Natural killer cell (primary cell): ENCODE measurements around the gene CDK4. TPM values are rescaled to one million over a fixed set of nuclear protein-coding genes. Genes with fewer than 3 reads are reported as not detected.
A peak's percentile ranks its signal among the peaks of the same experiment; 100 is the strongest.

ENCODE experiments used
- ATAC-seq, 3 donors: fragments of 150-1000 bp in 2 of 3; fragments of 200-7000 bp in 1 of 3; cut with Tn5 transposase; 1 replicate in 1 of 3; 2 replicates in 2 of 3; pipeline ENCODE4 v1.10.0; 2021; ENCODE audit warnings: mild to moderate bottlenecking in 2 of 3, moderate library complexity in 2 of 3
- DNase-seq, 2 donors: peaks; one replicate each; pipeline versions ENCODE4 v3.0.0 to v3.0.0-alpha.2; 2013 to 2021; ENCODE audit warnings: mixed read lengths in 1 of 2
- H3K27ac ChIP-seq: one replicate; pipeline ENCODE4 v1.5.1; 2013; ENCODE audit warnings: mild to moderate bottlenecking, low read length
- H3K27me3 ChIP-seq: one replicate; pipeline ENCODE4 v1.6.1; 2013; ENCODE audit warnings: low read length; ENCODE audit not compliant: control insufficient read depth, insufficient read depth
- H3K36me3 ChIP-seq: one replicate; pipeline ENCODE4 v1.6.1; 2013; ENCODE audit warnings: low read length; ENCODE audit not compliant: control insufficient read depth, insufficient read depth
- H3K4me1 ChIP-seq: one replicate; pipeline ENCODE4 v1.6.1; 2013; ENCODE audit warnings: low read length; ENCODE audit not compliant: control insufficient read depth, insufficient read depth
- H3K4me3 ChIP-seq: one replicate; pipeline ENCODE4 v1.5.1; 2013; ENCODE audit warnings: low read length
- H3K9me3 ChIP-seq: one replicate; pipeline ENCODE4 v1.6.1; 2013; ENCODE audit warnings: low read length; ENCODE audit not compliant: control insufficient read depth, insufficient read depth
- H3K27ac Mint-ChIP-seq, 2 donors: one replicate each; pipeline ENCODE4 v1.8.0; 2022; ENCODE audit warnings: mild to moderate bottlenecking in 2 of 2, mixed read lengths in 2 of 2, moderate library complexity in 1 of 2
- H3K27me3 Mint-ChIP-seq, 2 donors: one replicate each; pipeline ENCODE4 v1.8.0; 2022; ENCODE audit warnings: low read depth in 2 of 2, mixed read lengths in 2 of 2
- H3K36me3 Mint-ChIP-seq: one replicate; pipeline ENCODE4 v1.8.0; 2022; ENCODE audit warnings: mixed read lengths
- H3K4me1 Mint-ChIP-seq, 2 donors: one replicate each; pipeline ENCODE4 v1.8.0; 2022; ENCODE audit warnings: mixed read lengths in 2 of 2
- H3K4me3 Mint-ChIP-seq: one replicate; pipeline ENCODE4 v1.8.0; 2022; ENCODE audit warnings: mild to moderate bottlenecking, moderate library complexity, mixed read lengths
- H3K9me3 Mint-ChIP-seq, 2 donors: one replicate each; pipeline ENCODE4 v1.8.0; 2022; ENCODE audit warnings: mixed read lengths in 2 of 2
- CTCF ChIP-seq: fragments of 200-600 bp; IDR thresholded peaks from one replicate; pipeline ENCODE4 v1.8.0; 2022; ENCODE audit warnings: antibody characterized with exemption
- WGBS: methylation state at CpG from one replicate; pipeline ENCODE4 v1.1.7; 2013; ENCODE audit warnings: missing lambda C conversion rate; ENCODE audit not compliant: insufficient coverage; 5-methylcytosine and 5-hydroxymethylcytosine counted together
- intact Hi-C: fragments of 100-400 bp; cut with micrococcal nuclease; formaldehyde crosslinking; loops from one replicate; pipeline ENCODE4 v1.14.2; 2022
- total RNA-seq, 4 donors: library from RNA; stranded (reverse); fragments of 120-200 nt in 1 of 4; gene quantifications; one replicate each; pipeline versions ENCODE4 v1.2.3 to v1.2.4, GENCODE V29; 2013 to 2022

The CDK4 gene
- total RNA-seq, 3 donors from 2014 or later (not counting 1 experiment from before 2014, with no cell fraction given): 30.7 to 39.5 (median 37.7) TPM

- Mint-ChIP-seq H3K36me3 (no peaks in the 10 kb centered on the region), H3K9me3 (no peaks in the 10 kb centered on the region), H3K27ac (no peak overlapping the region), H3K4me3 (no peak overlapping the region), H3K4me1 (peaks cover 11 to 17% of the 10 kb centered on the region in 2 donors), H3K27me3 (no peaks in the 10 kb centered on the region)
- Histone ChIP-seq H3K9me3 (no peaks in the 10 kb centered on the region), H3K27me3 (no peaks in the 10 kb centered on the region), H3K36me3 (peaks cover 62% of the 10 kb centered on the region), H3K4me3 (no peak overlapping the region), H3K4me1 (peaks cover 6% of the 10 kb centered on the region), H3K27ac (no peak overlapping the region)
- WGBS: 95% methylated on average over 17 of the region's 21 CpGs
- TF ChIP-seq CTCF: no peak
- intact Hi-C loops: no loop called here
- ATAC-seq (no peak), DNase-seq (no peak)
Measured at GRCh38 chr12:57727758-57728395, 24.2 kb downstream of the CDK4 start.

GRCh38 chr12:57726884-57727757, 25.0 kb downstream of the CDK4 start:
- H3K4me3 Mint-ChIP-seq: no peak overlapping the region

GRCh38 chr12:57726151-57726883, 25.8 kb downstream of the CDK4 start:
- Mint-ChIP-seq H3K27ac (peak overlapping the region; percentile 36 to 68), H3K4me1 (peaks cover 17 to 20% of the 10 kb centered on the region in 2 donors), H3K9me3 (no peaks in the 10 kb centered on the region), H3K36me3 (no peaks in the 10 kb centered on the region), H3K27me3 (no peaks in the 10 kb centered on the region), H3K4me3 (peak overlapping the region; percentile 81)
- DNase-seq (peak; percentile 16 to 49), ATAC-seq (peak; percentile 45 to 53 (median 52))
- WGBS: 97% methylated on average over 79 of the region's 79 CpGs
- intact Hi-C loops: no loop called here
- Histone ChIP-seq H3K4me1 (peaks cover 6% of the 10 kb centered on the region), H3K9me3 (no peaks in the 10 kb centered on the region), H3K36me3 (peaks cover 53% of the 10 kb centered on the region), H3K27me3 (no peaks in the 10 kb centered on the region), H3K4me3 (no peak overlapping the region), H3K27ac (no peak overlapping the region)
- no peak for TF ChIP-seq CTCF

More at GRCh38 chr12:57726884-57727757, 25.0 kb downstream of the CDK4 start:
- intact Hi-C loops: no loop called here
- H3K27ac ChIP-seq: no peak overlapping the region
- ATAC-seq (no peak), DNase-seq (peak in 1 of 2 donors; percentile 15)
- peaks cover 6% of the 10 kb centered on the region for H3K4me1 ChIP-seq
- Mint-ChIP-seq H3K4me1 (peaks cover 11 to 18% of the 10 kb centered on the region in 2 donors), H3K27me3 (no peaks in the 10 kb centered on the region), H3K27ac (no peak overlapping the region), H3K36me3 (no peaks in the 10 kb centered on the region), H3K9me3 (no peaks in the 10 kb centered on the region)
- 98% methylated on average over 76 of the region's 76 CpGs for WGBS
- peaks cover 54% of the 10 kb centered on the region for H3K36me3 ChIP-seq
- TF ChIP-seq CTCF: no peak
- no peaks in the 10 kb centered on the region for H3K27me3 ChIP-seq
- H3K4me3 ChIP-seq: no peak overlapping the region
- no peaks in the 10 kb centered on the region for H3K9me3 ChIP-seq
